ENCODE data around the gene MEGF9.

DNA sequence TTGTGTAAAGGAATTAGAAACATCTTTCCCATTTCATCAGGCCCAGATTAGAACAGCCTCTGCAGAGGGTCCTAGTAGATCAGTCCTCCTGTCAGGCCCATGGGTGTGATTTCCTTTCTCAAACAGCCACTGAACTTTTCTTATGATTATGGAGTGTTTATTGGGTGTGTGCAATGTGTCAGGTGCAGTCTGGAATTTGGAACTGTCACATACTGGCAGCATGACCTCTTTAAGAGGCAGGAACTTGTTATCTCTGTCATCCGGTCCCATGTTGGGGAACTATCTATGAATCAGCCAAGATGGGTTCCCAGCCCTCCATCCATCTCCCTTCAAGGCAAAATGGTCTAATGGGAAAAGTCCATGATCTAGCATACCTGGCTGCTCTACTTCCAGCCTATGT, 11.6 kb upstream of the MEGF9 start:
- TF ChIP-seq CTCF (IDR thresholded peaks at IDR 0.05; ENCODE audit: low read length): no peak
- no peak for TF ChIP-seq EZH2 (IDR thresholded peaks at IDR 0.05; ENCODE audit: borderline replicate concordance, low read length)

Measured in OCI-LY1 (cell line).